K562 (cell line): ENCODE data around the gene RPTOR. TPM values are rescaled to one million over a fixed set of nuclear protein-coding genes. Genes with fewer than 3 reads are reported as not detected.

Source experiments
- ATAC-seq: fragments of 200-7000 bp; cut with Tn5 transposase; 3 replicates; pipeline ENCODE4 v1.9.1; 2020; ENCODE audit warnings: moderate library complexity
- BruUV-seq: library from RNA; stranded (reverse); fragments of 400-500 nt; replicated peaks from 2 replicates; lab custom pipeline; 2021; lab: Mats Ljungman, UMichigan
- CTCF ChIA-PET: fragments of 300-600 bp; formaldehyde crosslinking; extraction: SDS; loops from one replicate; lab custom pipeline; 2021; ENCODE audit warnings: low intra/inter-chr PET ratio; lab: Yijun Ruan, JAX
- POLR2A ChIA-PET: fragments of 300-600, 350-650 bp; sonication (Branson Sonifier 250); formaldehyde crosslinking; extraction: SDS; loops from one replicate; lab custom pipeline; 2021; ENCODE audit warnings: antibody characterized with exemption, inconsistent platforms; lab: Yijun Ruan, JAX
- DNase-seq, 4 experiments: peaks; one replicate each; pipeline versions ENCODE4 v3.0.0 to v3.0.0-alpha.2; 2011 to 2018; ENCODE audit warnings: low spot score in 3 of 4, mixed read lengths in 3 of 4; ENCODE audit errors: extremely low read depth in 1 of 4
- FAIRE-seq: peaks from 2 replicates; lab custom pipeline; 2011; peaks lifted over from hg19 to GRCh38; lab: Jason Lieb, UNC
- H2AFZ ChIP-seq: 2 replicates; pipeline ENCODE4 v1.6.0; 2011; ENCODE audit warnings: low read depth, low read length, control low read depth, inconsistent platforms
- H3K27ac ChIP-seq: fragments of 200-600 bp; 3 replicates; pipeline ENCODE4 v1.8.0; 2011; ENCODE audit warnings: low read depth, mild to moderate bottlenecking, control low read depth, inconsistent platforms, low read length, moderate library complexity, mixed read lengths; ENCODE audit errors: extremely low read depth
- H3K27me3 ChIP-seq, 2 experiments: fragments of 300-600 bp in 1 of 2; 2 replicates in 1 of 2; 3 replicates in 1 of 2; pipeline versions ENCODE4 v1.6.0 to v1.8.0; 2011; ENCODE audit warnings: inconsistent platforms in 2 of 2, low read length in 2 of 2, mild to moderate bottlenecking in 1 of 2, mixed read lengths in 1 of 2, moderate library complexity in 1 of 2; ENCODE audit not compliant: control insufficient read depth in 2 of 2, insufficient read depth in 2 of 2
- H3K36me3 ChIP-seq: fragments of 300-600 bp; 3 replicates; pipeline ENCODE4 v1.8.0; 2011; ENCODE audit warnings: mild to moderate bottlenecking, low read length, inconsistent platforms; ENCODE audit not compliant: control insufficient read depth, insufficient read depth
- H3K4me1 ChIP-seq, 2 experiments: fragments of 200-600 bp in 1 of 2; replicated peaks in 1 of 2; 2 replicates in 1 of 2; 3 replicates in 1 of 2; pipeline versions ENCODE4 v1.5.1 to v1.8.0; 2011; ENCODE audit warnings: inconsistent platforms in 2 of 2, low read length in 2 of 2, mild to moderate bottlenecking in 1 of 2, mixed read lengths in 1 of 2, moderate library complexity in 1 of 2; ENCODE audit not compliant: control insufficient read depth in 2 of 2, insufficient read depth in 2 of 2
- H3K4me2 ChIP-seq: 2 replicates; pipeline ENCODE4 v1.6.1; 2011; ENCODE audit warnings: low read length, control low read depth, inconsistent platforms, mixed read lengths; ENCODE audit not compliant: insufficient read depth
- H3K4me3 ChIP-seq: fragments of 200-600 bp; sonication (generic), shearing (Covaris generic); 2 replicates; pipeline ENCODE4 v1.5.1; 2016; ENCODE audit warnings: control low read depth, inconsistent platforms
- H3K79me2 ChIP-seq: fragments of 200-600 bp; 3 replicates; pipeline ENCODE4 v1.8.0; 2011; ENCODE audit warnings: low read length, inconsistent platforms; ENCODE audit not compliant: control insufficient read depth, insufficient read depth
- H3K9ac ChIP-seq, 2 experiments: 2 replicates each; pipeline versions ENCODE4 v1.6.0 to v1.6.1; 2011; ENCODE audit warnings: low read depth in 2 of 2, low read length in 2 of 2, control low read depth in 1 of 2, inconsistent platforms in 1 of 2, mild to moderate bottlenecking in 1 of 2, mixed read lengths in 1 of 2; ENCODE audit not compliant: insufficient read depth in 1 of 2
- H3K9me1 ChIP-seq: one replicate; pipeline ENCODE4 v1.6.0; 2011; ENCODE audit warnings: inconsistent platforms, mild to moderate bottlenecking, low read length, moderate library complexity; ENCODE audit not compliant: control insufficient read depth, insufficient read depth
- H3K9me3 ChIP-seq: replicated peaks from 2 replicates; pipeline ENCODE4 v1.5.1; 2011; ENCODE audit warnings: low read depth, low read length, inconsistent platforms; ENCODE audit not compliant: control insufficient read depth, insufficient read depth
- H4K20me1 ChIP-seq: replicated peaks from 2 replicates; pipeline ENCODE4 v1.6.1; 2011; ENCODE audit warnings: low read length, inconsistent platforms, mixed read lengths; ENCODE audit not compliant: control insufficient read depth, insufficient read depth
- AFF1 ChIP-seq, 2 experiments: fragments of 450-650 bp; IDR thresholded peaks; 2 replicates each; pipeline ENCODE4 v1.6.1; 2018; ENCODE audit warnings: mild to moderate bottlenecking in 2 of 2, low read depth in 1 of 2; ENCODE audit not compliant: partially characterized antibody in 2 of 2
- E2F1 ChIP-seq: sonication (generic); formaldehyde crosslinking; IDR thresholded peaks from 2 replicates; pipeline ENCODE4 v1.8.1; 2023; ENCODE audit warnings: mild to moderate bottlenecking, missing genetic modification reagents, moderate library complexity
- GTF2E2 ChIP-seq: fragments of 200-800 bp; sonication (Bioruptor generic); IDR thresholded peaks from 2 replicates; pipeline ENCODE4 v1.6.1; 2016; ENCODE audit warnings: missing genetic modification characterization, missing compliant biosample characterization
- GTF2F1 ChIP-seq: IDR thresholded peaks from 2 replicates; pipeline ENCODE4 v1.6.1; 2011; ENCODE audit warnings: low read depth, low read length, improper control_type of control experiment
- L3MBTL2 ChIP-seq: fragments of 450-650 bp; IDR thresholded peaks from 2 replicates; pipeline ENCODE4 v1.6.1; 2016; ENCODE audit warnings: mild to moderate bottlenecking, moderate library complexity
- MAFK ChIP-seq: IDR thresholded peaks from 2 replicates; pipeline ENCODE4 v1.6.1; 2011; ENCODE audit warnings: low read length, improper control_type of control experiment
- MECOM ChIP-seq: fragments of 250-450 bp; sonication (Bioruptor Pico); IDR thresholded peaks from 2 replicates; pipeline ENCODE4 v1.8.0; 2022; ENCODE audit warnings: inconsistent platforms
- MTA3 ChIP-seq: fragments of 450-650 bp; formaldehyde crosslinking; IDR thresholded peaks from 2 replicates; pipeline ENCODE4 v1.6.1; 2017; ENCODE audit warnings: mild to moderate bottlenecking, borderline replicate concordance
- RBM22 ChIP-seq: fragments of 200-400 bp; formaldehyde crosslinking; IDR thresholded peaks from 2 replicates; pipeline ENCODE4 v1.6.1; 2018; ENCODE audit warnings: low read length, low read depth; ENCODE audit not compliant: poor library complexity, severe bottlenecking
- RUNX1 ChIP-seq: sonication (generic); IDR thresholded peaks from 2 replicates; pipeline ENCODE4 v1.6.1; 2016; ENCODE audit warnings: antibody characterized with exemption, low read depth
- STAT5A ChIP-seq: IDR thresholded peaks from 2 replicates; pipeline ENCODE4 v1.6.1; 2012; ENCODE audit warnings: low read length, inconsistent platforms, borderline replicate concordance
- TAF7 ChIP-seq: fragments of 450-650 bp; IDR thresholded peaks from 2 replicates; pipeline ENCODE4 v1.6.1; 2016; ENCODE audit warnings: missing genetic modification characterization, missing compliant biosample characterization
- U2AF1 ChIP-seq: fragments of 200-400 bp; formaldehyde crosslinking; optimal IDR thresholded peaks from 2 replicates; pipeline ENCODE3; 2017; ENCODE audit warnings: mild to moderate bottlenecking, low read depth, low read length, moderate library complexity
- ZBTB2 ChIP-seq: fragments of 450-650 bp; IDR thresholded peaks from 2 replicates; pipeline ENCODE4 v1.6.1; 2016; ENCODE audit warnings: antibody characterized with exemption
- ZNF197 ChIP-seq: fragments of 200-800 bp; sonication (Bioruptor generic); IDR thresholded peaks from 2 replicates; pipeline ENCODE4 v1.6.1; 2016; ENCODE audit warnings: low read depth, missing genetic modification characterization, missing compliant biosample characterization
- ZSCAN29 ChIP-seq: fragments of 450-650 bp; IDR thresholded peaks from 2 replicates; pipeline ENCODE4 v1.6.1; 2017
- WGBS: fragments of 100-300 bp; shearing (Covaris generic); methylation state at CpG from one replicate; pipeline ENCODE4 v1.1.6; 2016; ENCODE audit warnings: low coverage, mixed read lengths; ENCODE audit not compliant: insufficient coverage; ENCODE audit errors: missing lambda C conversion rate; 5-methylcytosine and 5-hydroxymethylcytosine counted together
- in situ Hi-C: fragments of 300-500 bp; cut with MboI; formaldehyde crosslinking; loops from 4 replicates; pipeline ENCODE4 v1.15.0; 2018; ENCODE audit warnings: inconsistent platforms, mixed read lengths
- intact Hi-C: fragments of 100-400 bp; cut with micrococcal nuclease; formaldehyde crosslinking; loops from 2 replicates; pipeline ENCODE4 v1.14.2; 2022
- polyA plus RNA-seq, 8 experiments: library from polyadenylated mRNA; depleted of rRNA in 4 of 8; stranded (reverse) in 5 of 8; unstranded in 3 of 8; fragments of >200 nt; fragmentation: Nextera tagmentation in 2 of 8; fragmentation: Illumina TruSeq in 1 of 8; extraction: Ambion mirVana in 2 of 8; extraction: Trizol in 1 of 8; gene quantifications; 2 replicates each; pipeline versions ENCODE4 v1.2.1 to v1.2.3, GENCODE V29; 2011 to 2014; ENCODE audit warnings: inconsistent platforms in 1 of 8, missing spikeins in 1 of 8
- total RNA-seq, 7 experiments: library from RNA; depleted of rRNA in 6 of 7; stranded (reverse); fragments of >200 nt in 6 of 7; fragmentation: Illumina TruSeq in 2 of 7; extraction: Trizol in 2 of 7; gene quantifications; 2 replicates each; pipeline versions ENCODE4 v1.2.1 to v1.2.3, GENCODE V29; 2011 to 2021; ENCODE audit warnings: low replicate concordance in 1 of 7

Gene RPTOR
- total and polyA plus RNA-seq, 9 of the 15 experiments (the other 6 are each of a cell fraction or from before 2014, with no cell fraction given), result 0.24 to 54.1 (median 10.2) TPM

- POLR2A ChIA-PET, result no interaction called here
Observed at GRCh38 chr17:80936218-80936617, 391.6 kb downstream of the RPTOR start.

More at GRCh38 chr17:80936218-80936617, 391.6 kb downstream of the RPTOR start:
- no peak for TF ChIP-seq ZNF197 (CRISPR knock-in tag)
- no peak for TF ChIP-seq RUNX1
- TF ChIP-seq MTA3, result no peak
- TF ChIP-seq L3MBTL2, result no peak
- TF ChIP-seq AFF1 (IDR thresholded peaks at IDR 0.05; ENCODE audit: low read depth in 1 of 2, partially characterized antibody in 2 of 2), result no peak
- no peak for TF ChIP-seq GTF2E2
- TF ChIP-seq TAF7 (tag), result no peak
- no peak for TF ChIP-seq ZBTB2
- TF ChIP-seq GTF2F1, result no peak
- TF ChIP-seq ZSCAN29, result no peak
- TF ChIP-seq U2AF1, result no peak
- TF ChIP-seq MECOM, result no peak
- no peak for TF ChIP-seq STAT5A
- no peak for TF ChIP-seq E2F1 (CRISPR knock-in tag)
- TF ChIP-seq RBM22, result no peak
- TF ChIP-seq MAFK, result no peak
- Histone ChIP-seq H3K4me1 (peaks cover 0 to 5% of the 10 kb centered on the region in 2 experiments; a peak in 1 of 5 replicates), H3K27ac (no peak overlapping the region), H3K9me3 (no peaks in the 10 kb centered on the region), H3K79me2 (no peaks in the 10 kb centered on the region), H3K4me3 (no peak overlapping the region), H3K9me1 (no peaks in the 10 kb centered on the region), H3K27me3 (no peaks in the 10 kb centered on the region), H3K4me2 (no peak overlapping the region), H4K20me1 (no peaks in the 10 kb centered on the region), H3K9ac (no peak overlapping the region), H3K36me3 (peaks cover 16% of the 10 kb centered on the region; the same call in 2 of the 3 replicates), H2AFZ (no peak overlapping the region)
- ATAC-seq, result no peak
- in situ Hi-C loops, result no loop called here
- no TSS peak for BruUV-seq
- intact Hi-C loops, result no loop called here
- 80% methylated on average over 4 of the region's 4 CpGs for WGBS
- CTCF ChIA-PET, result no interaction called here
- peak; percentile 48 for FAIRE-seq
- no peak for DNase-seq
